Small intestine (tissue), 7 donors: ENCODE data around the gene CROT. TPM values are rescaled to one million over a fixed set of nuclear protein-coding genes. Genes with fewer than 3 reads are reported as not detected.

Source experiments
- DNase-seq, 2 donors: peaks; one replicate each; pipeline versions ENCODE4 v3.0.0 to v3.0.0-alpha.2; 2013
- FAIRE-seq: peaks from 2 replicates; lab custom pipeline; 2012; peaks lifted over from hg19 to GRCh38; lab: Jason Lieb, UNC
- H3K27ac ChIP-seq, 3 donors: one replicate each; pipeline ENCODE4 v1.5.1; 2013; ENCODE audit warnings: low read length in 2 of 3, mild to moderate bottlenecking in 2 of 3, control low read depth in 1 of 3, inconsistent platforms in 1 of 3, low read depth in 1 of 3, moderate library complexity in 1 of 3
- H3K27me3 ChIP-seq, 3 donors: one replicate each; pipeline ENCODE4 v1.6.1; 2013; ENCODE audit warnings: low read length in 3 of 3, inconsistent platforms in 1 of 3; ENCODE audit not compliant: control insufficient read depth in 3 of 3, insufficient read depth in 3 of 3
- H3K36me3 ChIP-seq, 3 donors: one replicate each; pipeline ENCODE4 v1.6.1; 2013; ENCODE audit warnings: low read length in 3 of 3, inconsistent platforms in 1 of 3, low read depth in 1 of 3, mild to moderate bottlenecking in 1 of 3, moderate library complexity in 1 of 3; ENCODE audit not compliant: control insufficient read depth in 3 of 3, insufficient read depth in 2 of 3
- H3K4me1 ChIP-seq, 3 donors: one replicate each; pipeline ENCODE4 v1.6.1; 2013; ENCODE audit warnings: low read length in 2 of 3, inconsistent platforms in 1 of 3, low read depth in 1 of 3, mild to moderate bottlenecking in 1 of 3, moderate library complexity in 1 of 3; ENCODE audit not compliant: control insufficient read depth in 3 of 3, insufficient read depth in 2 of 3
- H3K4me3 ChIP-seq, 3 donors: one replicate each; pipeline ENCODE4 v1.5.1; 2013; ENCODE audit warnings: low read length in 3 of 3, control low read depth in 1 of 3, inconsistent platforms in 1 of 3, low read depth in 1 of 3, mild to moderate bottlenecking in 1 of 3, moderate library complexity in 1 of 3
- H3K9me3 ChIP-seq, 2 donors: one replicate each; pipeline ENCODE4 v1.6.1; 2013; ENCODE audit warnings: low read depth in 1 of 2, low read length in 1 of 2; ENCODE audit not compliant: control insufficient read depth in 2 of 2, insufficient read depth in 1 of 2
- WGBS, 3 donors: extraction: QIAGEN DNeasy Blood & Tissue Kit; methylation state at CpG; one replicate each; pipeline ENCODE4 v1.1.7; 2013; 5-methylcytosine and 5-hydroxymethylcytosine counted together
- polyA plus RNA-seq, 4 donors: library from polyadenylated mRNA; stranded (reverse) in 3 of 4; unstranded in 1 of 4; fragments of 200-250 nt in 3 of 4; fragments of 120-200 nt in 1 of 4; gene quantifications; one replicate each; pipeline versions ENCODE4 v1.2.1 to v1.2.3, GENCODE V29; 2013
- donor health status: healthy with polysubstance abuse.
- donor health status: control.
- donor health status: control.
- donor health status: Bipolar disorder and iron deficiency.
- donor health status: healthy.

Gene CROT
- polyA plus RNA-seq, 4 donors: 13.1 to 57.5 (median 38.7) TPM

DNA sequence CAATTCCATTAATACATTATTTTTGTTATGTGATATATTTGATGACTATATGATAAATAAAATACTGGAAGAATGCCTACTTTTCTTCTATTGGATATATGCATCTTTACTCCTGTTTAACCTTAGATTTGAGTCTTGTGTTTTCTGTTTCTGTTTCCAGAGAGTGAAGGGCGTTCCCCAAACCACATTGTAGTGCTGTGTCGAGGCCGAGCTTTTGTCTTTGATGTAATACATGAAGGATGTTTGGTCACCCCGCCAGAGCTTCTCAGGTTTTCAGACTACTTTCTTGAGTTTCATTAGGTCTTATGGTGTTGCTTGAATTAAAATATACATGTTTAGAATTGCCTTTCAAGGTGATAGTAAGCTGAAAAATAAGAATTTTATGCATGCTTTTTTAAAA is 23.8 kb downstream of the CROT start:
- Histone ChIP-seq H3K4me3 (no peak overlapping the region), H3K27ac (no peak overlapping the region), H3K4me1 (no peaks in the 10 kb centered on the region), H3K27me3 (no peaks in the 10 kb centered on the region), H3K36me3 (peaks cover 2 to 18% (median 8%) of the 10 kb centered on the region in 3 donors), H3K9me3 (no peaks in the 10 kb centered on the region)
- 79 to 90% (median 84%) methylated on average over 4 of the region's 4 CpGs for WGBS, 3 donors
- DNase-seq (no peak), FAIRE-seq (no peak)

DNA sequence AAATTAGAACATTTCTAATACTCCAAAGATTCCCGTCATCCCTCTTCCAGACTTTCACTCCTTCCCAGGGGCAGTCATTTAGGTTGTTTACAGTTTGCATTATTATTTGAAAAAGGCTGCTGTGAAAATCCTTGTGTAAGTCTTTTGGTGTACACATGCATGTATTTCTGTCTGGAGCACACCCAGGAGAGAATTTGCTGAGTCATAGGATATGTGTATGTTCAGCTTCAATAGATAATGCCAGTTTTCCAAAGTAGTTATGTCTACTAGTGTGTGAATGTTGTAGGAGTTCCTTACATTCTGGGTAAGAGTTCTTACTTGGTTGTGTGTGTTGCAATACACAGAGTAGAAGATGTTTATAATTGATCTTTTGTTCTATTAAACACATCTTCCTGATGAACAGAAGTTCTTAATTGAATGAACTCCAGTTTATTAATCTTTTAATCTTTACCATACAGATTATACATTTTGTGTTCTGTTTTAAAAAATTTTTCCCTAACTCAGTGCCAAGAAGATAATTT is 25.3 kb downstream of the CROT start:
- Histone ChIP-seq H3K27ac (no peak overlapping the region), H3K4me1 (peaks cover 0 to 4% (median 0%) of the 10 kb centered on the region in 3 donors), H3K27me3 (no peaks in the 10 kb centered on the region), H3K4me3 (no peak overlapping the region), H3K36me3 (peaks cover 2 to 9% (median 8%) of the 10 kb centered on the region in 3 donors), H3K9me3 (no peaks in the 10 kb centered on the region)
- DNase-seq (peak in 1 of 2 donors; percentile 5), FAIRE-seq (no peak)
- WGBS, 3 donors: 92 to 100% (median 100%) methylated on average over 1 of the region's 1 CpG

DNA sequence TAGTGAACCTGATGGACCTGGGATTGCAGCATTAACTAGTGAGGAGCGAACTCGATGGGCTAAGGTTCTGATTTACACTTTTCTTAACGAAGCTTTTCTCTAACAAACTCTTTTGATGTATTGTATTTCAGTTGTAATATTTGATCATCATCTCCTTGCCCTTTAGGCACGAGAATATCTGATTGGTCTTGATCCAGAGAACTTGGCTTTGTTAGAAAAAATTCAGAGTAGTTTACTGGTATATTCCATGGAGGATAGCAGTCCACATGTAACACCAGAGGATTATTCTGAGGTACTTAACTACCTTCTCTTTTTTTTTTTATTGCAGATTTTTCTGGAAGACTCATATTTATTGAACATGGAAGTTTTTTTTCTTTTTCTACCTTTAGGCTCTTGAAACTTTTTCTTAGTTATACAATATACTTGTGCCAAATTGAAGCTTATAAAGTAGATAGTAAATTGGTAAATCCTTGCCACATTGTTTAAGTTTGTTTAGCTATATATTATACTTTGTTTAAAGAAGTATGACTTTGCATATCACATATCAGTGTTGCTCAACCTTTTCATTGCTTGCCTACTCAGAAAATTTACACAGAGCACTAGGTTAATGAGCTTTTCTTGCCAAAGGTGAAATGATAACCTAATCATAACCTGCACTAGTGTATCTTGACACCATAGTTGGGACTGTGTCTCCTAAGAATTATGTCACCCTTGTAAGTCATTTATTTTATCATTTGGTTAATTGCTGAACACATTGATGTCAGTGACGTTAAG is 30.4 kb downstream of the CROT start:
- H3K9me3 ChIP-seq: no peaks in the 10 kb centered on the region
- 34 to 67% (median 54%) methylated on average over 5 of the region's 5 CpGs for WGBS, 3 donors
- H3K4me3 ChIP-seq: no peak overlapping the region
- no peaks in the 10 kb centered on the region for H3K27me3 ChIP-seq
- FAIRE-seq (no peak), DNase-seq (peak; percentile 71 to 90)
- peaks cover 0 to 14% (median 3%) of the 10 kb centered on the region in 3 donors for H3K36me3 ChIP-seq
- H3K27ac ChIP-seq: peak overlapping the region in 1 of 3 donors; percentile 32
- peaks cover 0 to 4% (median 0%) of the 10 kb centered on the region in 3 donors for H3K4me1 ChIP-seq

DNA sequence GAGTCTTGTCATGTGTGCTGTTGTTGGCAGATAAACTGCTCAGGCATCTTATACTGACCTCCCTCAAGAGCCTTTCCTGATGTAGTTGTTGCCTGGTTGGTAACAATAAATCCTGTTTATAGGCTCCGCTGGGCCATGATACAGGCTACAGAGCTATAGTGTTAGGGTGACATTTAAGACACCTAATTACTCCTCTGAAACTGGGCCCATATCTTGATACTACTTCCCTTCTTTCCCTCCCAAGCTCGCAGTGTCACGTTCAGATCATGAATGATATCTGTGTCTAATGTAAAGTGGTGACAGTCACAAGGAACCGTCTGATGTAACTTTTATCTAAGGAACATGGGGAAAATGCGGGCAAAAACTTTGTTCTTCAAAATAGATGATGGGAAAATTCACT is 35.4 kb downstream of the CROT start:
- 91 to 96% (median 93%) methylated on average over 5 of the region's 5 CpGs for WGBS, 3 donors
- H3K27ac ChIP-seq: no peak overlapping the region
- no peaks in the 10 kb centered on the region for H3K9me3 ChIP-seq
- FAIRE-seq (no peak), DNase-seq (no peak)
- no peaks in the 10 kb centered on the region for H3K4me1 ChIP-seq
- peaks cover 8 to 18% (median 9%) of the 10 kb centered on the region in 3 donors for H3K36me3 ChIP-seq
- no peaks in the 10 kb centered on the region for H3K27me3 ChIP-seq
- H3K4me3 ChIP-seq: no peak overlapping the region

DNA sequence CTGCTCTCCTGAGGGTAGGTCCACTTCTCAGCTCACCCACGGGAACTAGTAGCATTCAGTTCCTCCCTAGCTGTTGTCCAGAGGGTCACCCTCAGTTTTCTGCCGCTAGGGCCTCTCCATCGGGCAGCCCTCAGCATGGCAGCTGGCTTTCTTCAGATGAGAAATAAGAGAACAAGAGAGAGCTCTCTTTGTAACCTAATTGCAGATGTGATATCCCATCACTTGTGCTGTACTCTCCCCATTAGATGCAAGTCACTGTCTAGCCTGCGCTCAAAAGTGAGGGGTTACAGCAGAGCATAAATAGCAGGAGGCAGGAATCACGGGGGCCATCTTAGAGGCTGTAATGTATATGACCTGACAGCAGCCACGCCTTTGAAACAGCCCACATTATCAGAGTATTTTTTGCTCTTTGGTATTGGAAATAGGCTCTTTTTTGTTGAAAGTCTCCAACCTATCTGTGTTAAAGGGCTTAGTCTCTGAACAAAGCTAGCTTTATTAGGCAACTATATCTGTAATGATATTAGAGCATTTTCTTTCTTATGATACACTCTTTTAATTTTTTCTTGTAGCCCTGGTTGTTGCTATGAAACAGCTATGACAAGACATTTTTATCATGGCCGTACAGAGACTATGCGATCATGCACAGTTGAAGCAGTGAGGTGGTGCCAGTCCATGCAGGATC is 45.7 kb downstream of the CROT start:
- Histone ChIP-seq H3K27ac (peak overlapping the region in 1 of 3 donors; percentile 21), H3K9me3 (peaks cover 0 to 3% of the 10 kb centered on the region in 2 donors), H3K4me1 (peaks cover 0 to 4% (median 0%) of the 10 kb centered on the region in 3 donors), H3K36me3 (peaks cover 0 to 21% (median 9%) of the 10 kb centered on the region in 3 donors), H3K4me3 (no peak overlapping the region), H3K27me3 (no peaks in the 10 kb centered on the region)
- WGBS, 3 donors: 90 to 97% (median 95%) methylated on average over 8 of the region's 8 CpGs
- FAIRE-seq (no peak), DNase-seq (peak in 1 of 2 donors; percentile 43)

DNA sequence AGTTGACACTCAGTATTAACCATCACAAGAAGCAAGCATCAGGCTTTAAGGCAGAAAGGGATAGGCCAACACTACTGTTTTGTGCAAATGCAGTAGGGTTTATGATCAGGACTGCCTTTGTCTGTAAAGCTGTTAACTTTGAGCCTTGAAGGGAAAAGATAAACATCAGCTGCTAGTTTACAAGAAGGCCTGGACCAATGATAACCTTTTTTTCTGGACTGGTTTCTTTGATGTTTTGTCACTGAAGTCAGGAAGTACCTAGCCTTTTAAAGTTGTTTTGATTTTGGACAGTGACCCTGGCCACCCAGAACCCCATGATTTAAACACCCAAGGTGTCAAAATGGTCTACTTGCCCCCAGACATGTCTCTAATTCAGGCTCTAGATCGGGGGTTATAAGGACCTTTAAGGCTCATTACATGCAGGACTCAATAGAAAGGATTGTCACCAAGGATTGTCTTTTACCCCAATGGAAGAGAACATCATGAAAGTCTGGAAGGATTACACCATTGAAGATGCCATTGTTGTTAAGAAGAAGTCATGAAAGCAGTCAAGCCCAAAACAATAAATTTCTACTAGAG is 50.1 kb downstream of the CROT start:
- Histone ChIP-seq H3K36me3 (peaks cover 0 to 17% (median 9%) of the 10 kb centered on the region in 3 donors), H3K9me3 (peaks cover 0 to 3% of the 10 kb centered on the region in 2 donors), H3K4me3 (no peak overlapping the region), H3K27ac (no peak overlapping the region), H3K27me3 (no peaks in the 10 kb centered on the region), H3K4me1 (peaks cover 0 to 4% (median 0%) of the 10 kb centered on the region in 3 donors)
- WGBS, 3 donors: 90 to 95% (median 92%) methylated on average over 1 of the region's 1 CpG
- FAIRE-seq (no peak), DNase-seq (no peak)

DNA sequence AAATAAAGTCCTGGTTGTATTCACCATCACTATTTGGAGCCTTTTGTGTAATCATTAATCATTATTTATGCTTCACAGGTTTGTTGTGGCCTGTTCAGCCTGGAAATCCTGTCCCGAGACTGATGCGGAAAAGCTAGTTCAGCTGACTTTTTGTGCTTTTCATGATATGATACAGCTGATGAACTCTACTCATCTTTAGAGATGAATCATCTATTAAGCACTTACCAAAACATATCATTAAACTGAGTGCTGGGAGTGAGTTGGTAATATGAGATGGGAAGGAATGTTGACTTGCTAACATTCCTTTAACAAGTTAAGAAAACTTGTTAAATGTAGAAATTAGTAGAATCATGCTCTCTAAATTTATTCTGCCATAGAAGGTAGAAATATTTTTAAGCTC is 53.0 kb downstream of the CROT start:
- Histone ChIP-seq H3K36me3 (peaks cover 0 to 14% (median 7%) of the 10 kb centered on the region in 3 donors), H3K4me3 (no peak overlapping the region), H3K4me1 (no peaks in the 10 kb centered on the region), H3K9me3 (peaks cover 0 to 3% of the 10 kb centered on the region in 2 donors), H3K27me3 (no peaks in the 10 kb centered on the region), H3K27ac (no peak overlapping the region)
- no peak for DNase-seq
- no peak for FAIRE-seq
- WGBS, 3 donors: 80 to 100% (median 97%) methylated on average over 2 of the region's 2 CpGs

DNA sequence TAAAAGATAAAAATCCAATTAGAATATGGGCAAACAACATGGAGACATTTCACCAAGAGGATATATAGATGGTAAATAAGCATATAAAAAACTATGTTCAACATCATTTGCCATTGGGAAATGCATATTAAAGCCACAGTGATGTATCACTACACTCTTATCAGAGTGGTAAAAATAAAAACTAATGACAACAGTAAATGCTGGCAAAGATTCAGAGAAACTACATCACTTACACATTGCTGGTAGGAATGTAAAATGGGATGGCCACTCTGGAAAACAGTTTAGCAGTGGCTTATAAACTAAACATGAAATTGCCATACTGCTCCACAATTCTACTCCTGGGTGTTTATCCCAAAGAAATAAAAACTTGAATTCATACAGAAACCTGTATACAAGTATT is 59.2 kb downstream of the CROT start:
- H3K27ac ChIP-seq: no peak overlapping the region

More for the DNA sequence above, 59.2 kb downstream of the CROT start:
- Histone ChIP-seq H3K27me3 (no peaks in the 10 kb centered on the region), H3K36me3 (no peaks in the 10 kb centered on the region), H3K9me3 (no peaks in the 10 kb centered on the region), H3K4me1 (no peaks in the 10 kb centered on the region), H3K4me3 (no peak overlapping the region)
- no peak for FAIRE-seq
- DNase-seq: no peak
